ENCODE data around the gene CCNK.
A peak's percentile ranks its signal among the peaks of the same experiment; 100 is the strongest.

The CCNK gene

GRCh38 chr14:99538733-99539132 lies 57.5 kb downstream of the CCNK start:
- WGBS = 80% methylated on average over 5 of the region's 5 CpGs
- Histone ChIP-seq H3K9ac (ENCODE audit: low read depth, low read length) (no peak overlapping the region), H3K27ac (ENCODE audit: low read depth, low read length) (no peak overlapping the region), H3K4me3 (ENCODE audit: low read length) (no peak overlapping the region), H3K9me3 (ENCODE audit: insufficient read depth, low read depth, low read length) (no peaks in the 10 kb centered on the region), H3K4me1 (ENCODE audit: insufficient read depth, low read length) (peaks cover 27% of the 10 kb centered on the region; the same call in 1 of the 2 replicates), H3K27me3 (ENCODE audit: insufficient read depth, low read length) (no peaks in the 10 kb centered on the region), H3K36me3 (ENCODE audit: insufficient read depth, low read length) (no peaks in the 10 kb centered on the region)

GRCh38 chr14:99539491-99539890 lies 58.3 kb downstream of the CCNK start:
- H3K9me3 ChIP-seq (ENCODE audit: insufficient read depth, low read depth, low read length) = no peaks in the 10 kb centered on the region
- H3K27ac ChIP-seq (ENCODE audit: low read depth, low read length) = no peak overlapping the region
- no peaks in the 10 kb centered on the region for H3K27me3 ChIP-seq (ENCODE audit: insufficient read depth, low read length)
- H3K9ac ChIP-seq (ENCODE audit: low read depth, low read length) = no peak overlapping the region
- H3K4me1 ChIP-seq (ENCODE audit: insufficient read depth, low read length) = peaks cover 23% of the 10 kb centered on the region; the same call in 1 of the 2 replicates
- 94% methylated on average over 9 of the region's 9 CpGs for WGBS
- H3K36me3 ChIP-seq (ENCODE audit: insufficient read depth, low read length) = no peaks in the 10 kb centered on the region
- H3K4me3 ChIP-seq (ENCODE audit: low read length) = no peak overlapping the region

GRCh38 chr14:99540196-99541032 lies 59.2 kb downstream of the CCNK start:
- H3K27ac ChIP-seq (ENCODE audit: low read depth, low read length) = no peak overlapping the region

GRCh38 chr14:99541211-99541610 lies 60.0 kb downstream of the CCNK start:
- WGBS = 92% methylated on average over 9 of the region's 10 CpGs

More at GRCh38 chr14:99540196-99541032, 59.2 kb downstream of the CCNK start:
- H3K4me1 ChIP-seq (ENCODE audit: insufficient read depth, low read length) = peaks cover 20% of the 10 kb centered on the region; the same call in 1 of the 2 replicates
- no peak overlapping the region for H3K4me3 ChIP-seq (ENCODE audit: low read length)
- WGBS = 78% methylated on average over 13 of the region's 15 CpGs
- H3K9me3 ChIP-seq (ENCODE audit: insufficient read depth, low read depth, low read length) = no peaks in the 10 kb centered on the region
- H3K27me3 ChIP-seq (ENCODE audit: insufficient read depth, low read length) = no peaks in the 10 kb centered on the region
- no peak overlapping the region for H3K9ac ChIP-seq (ENCODE audit: low read depth, low read length)
- no peaks in the 10 kb centered on the region for H3K36me3 ChIP-seq (ENCODE audit: insufficient read depth, low read length)

GRCh38 chr14:99541677-99542470 lies 60.7 kb downstream of the CCNK start:
- Histone ChIP-seq H3K27me3 (ENCODE audit: insufficient read depth, low read length) (no peaks in the 10 kb centered on the region), H3K36me3 (ENCODE audit: insufficient read depth, low read length) (no peaks in the 10 kb centered on the region), H3K4me1 (ENCODE audit: insufficient read depth, low read length) (peaks cover 33% of the 10 kb centered on the region; the same call in 1 of the 2 replicates), H3K27ac (ENCODE audit: low read depth, low read length) (no peak overlapping the region), H3K4me3 (ENCODE audit: low read length) (no peak overlapping the region), H3K9me3 (ENCODE audit: insufficient read depth, low read depth, low read length) (no peaks in the 10 kb centered on the region), H3K9ac (ENCODE audit: low read depth, low read length) (no peak overlapping the region)
- 93% methylated on average over 18 of the region's 18 CpGs for WGBS

More at GRCh38 chr14:99541211-99541610, 60.0 kb downstream of the CCNK start:
- Histone ChIP-seq H3K27ac (ENCODE audit: low read depth, low read length) (no peak overlapping the region), H3K4me1 (ENCODE audit: insufficient read depth, low read length) (peaks cover 28% of the 10 kb centered on the region; the same call in 1 of the 2 replicates), H3K9ac (ENCODE audit: low read depth, low read length) (no peak overlapping the region), H3K36me3 (ENCODE audit: insufficient read depth, low read length) (no peaks in the 10 kb centered on the region), H3K27me3 (ENCODE audit: insufficient read depth, low read length) (no peaks in the 10 kb centered on the region), H3K4me3 (ENCODE audit: low read length) (no peak overlapping the region), H3K9me3 (ENCODE audit: insufficient read depth, low read depth, low read length) (no peaks in the 10 kb centered on the region)

- Histone ChIP-seq H3K27me3 (ENCODE audit: insufficient read depth, low read length) (no peaks in the 10 kb centered on the region), H3K27ac (ENCODE audit: low read depth, low read length) (no peak overlapping the region), H3K4me3 (ENCODE audit: low read length) (no peak overlapping the region), H3K9ac (ENCODE audit: low read depth, low read length) (no peak overlapping the region), H3K9me3 (ENCODE audit: insufficient read depth, low read depth, low read length) (no peaks in the 10 kb centered on the region), H3K36me3 (ENCODE audit: insufficient read depth, low read length) (no peaks in the 10 kb centered on the region), H3K4me1 (ENCODE audit: insufficient read depth, low read length) (peaks cover 27% of the 10 kb centered on the region; the same call in 1 of the 2 replicates)
- WGBS = 92% methylated on average over 13 of the region's 13 CpGs
These were observed 61.4 kb downstream of the CCNK start for GRCh38 chr14:99542566-99542965.

- Histone ChIP-seq H3K4me3 (ENCODE audit: low read length) (no peak overlapping the region), H3K9me3 (ENCODE audit: insufficient read depth, low read depth, low read length) (no peaks in the 10 kb centered on the region), H3K27me3 (ENCODE audit: insufficient read depth, low read length) (no peaks in the 10 kb centered on the region), H3K27ac (ENCODE audit: low read depth, low read length) (no peak overlapping the region), H3K36me3 (ENCODE audit: insufficient read depth, low read length) (no peaks in the 10 kb centered on the region), H3K4me1 (ENCODE audit: insufficient read depth, low read length) (peaks cover 20% of the 10 kb centered on the region; the same call in 1 of the 2 replicates), H3K9ac (ENCODE audit: low read depth, low read length) (no peak overlapping the region)
- 85% methylated on average over 4 of the region's 4 CpGs for WGBS
These were observed 62.2 kb downstream of the CCNK start for GRCh38 chr14:99543370-99543769.

- H3K27me3 ChIP-seq (ENCODE audit: insufficient read depth, low read length) = no peaks in the 10 kb centered on the region
- H3K27ac ChIP-seq (ENCODE audit: low read depth, low read length) = no peak overlapping the region
- H3K9me3 ChIP-seq (ENCODE audit: insufficient read depth, low read depth, low read length) = no peaks in the 10 kb centered on the region
- H3K4me3 ChIP-seq (ENCODE audit: low read length) = no peak overlapping the region
- H3K36me3 ChIP-seq (ENCODE audit: insufficient read depth, low read length) = no peaks in the 10 kb centered on the region
- H3K4me1 ChIP-seq (ENCODE audit: insufficient read depth, low read length) = peaks cover 22% of the 10 kb centered on the region; the same call in 1 of the 2 replicates
- 92% methylated on average over 12 of the region's 12 CpGs for WGBS
- H3K9ac ChIP-seq (ENCODE audit: low read depth, low read length) = no peak overlapping the region
These were observed 62.8 kb downstream of the CCNK start for GRCh38 chr14:99543985-99544384.

- H3K27ac ChIP-seq (ENCODE audit: low read depth, low read length) = no peak overlapping the region
- no peaks in the 10 kb centered on the region for H3K27me3 ChIP-seq (ENCODE audit: insufficient read depth, low read length)
- peaks cover 25% of the 10 kb centered on the region; the same call in 1 of the 2 replicates for H3K4me1 ChIP-seq (ENCODE audit: insufficient read depth, low read length)
- H3K9ac ChIP-seq (ENCODE audit: low read depth, low read length) = no peak overlapping the region
- H3K9me3 ChIP-seq (ENCODE audit: insufficient read depth, low read depth, low read length) = no peaks in the 10 kb centered on the region
- H3K4me3 ChIP-seq (ENCODE audit: low read length) = no peak overlapping the region
- 79% methylated on average over 11 of the region's 11 CpGs for WGBS
- no peaks in the 10 kb centered on the region for H3K36me3 ChIP-seq (ENCODE audit: insufficient read depth, low read length)
These were observed 63.8 kb downstream of the CCNK start for GRCh38 chr14:99544991-99545390.

GRCh38 chr14:99545586-99545985 lies 64.4 kb downstream of the CCNK start:
- Histone ChIP-seq H3K4me1 (ENCODE audit: insufficient read depth, low read length) (peaks cover 25% of the 10 kb centered on the region; the same call in 1 of the 2 replicates), H3K9ac (ENCODE audit: low read depth, low read length) (no peak overlapping the region), H3K9me3 (ENCODE audit: insufficient read depth, low read depth, low read length) (no peaks in the 10 kb centered on the region), H3K4me3 (ENCODE audit: low read length) (no peak overlapping the region), H3K36me3 (ENCODE audit: insufficient read depth, low read length) (no peaks in the 10 kb centered on the region), H3K27me3 (ENCODE audit: insufficient read depth, low read length) (no peaks in the 10 kb centered on the region), H3K27ac (ENCODE audit: low read depth, low read length) (0 out of 2 replicates have a peak overlapping the region, but pooled peaks have one; percentile 11)
- WGBS = 76% methylated on average over 5 of the region's 6 CpGs

Measured in HUES64 (cell line).